Measurements from ENCODE around the gene STAT1. TPM values are rescaled to one million over a fixed set of nuclear protein-coding genes. Genes with fewer than 3 reads are reported as not detected.
A peak's percentile ranks its signal among the peaks of the same experiment; 100 is the strongest.

Gene STAT1
- 100 to 1,000 TPM in 1 of 4 donors, 10 to 100 TPM in 3; 46.5 to 108 (median 67.2) TPM for total RNA-seq

DNA sequence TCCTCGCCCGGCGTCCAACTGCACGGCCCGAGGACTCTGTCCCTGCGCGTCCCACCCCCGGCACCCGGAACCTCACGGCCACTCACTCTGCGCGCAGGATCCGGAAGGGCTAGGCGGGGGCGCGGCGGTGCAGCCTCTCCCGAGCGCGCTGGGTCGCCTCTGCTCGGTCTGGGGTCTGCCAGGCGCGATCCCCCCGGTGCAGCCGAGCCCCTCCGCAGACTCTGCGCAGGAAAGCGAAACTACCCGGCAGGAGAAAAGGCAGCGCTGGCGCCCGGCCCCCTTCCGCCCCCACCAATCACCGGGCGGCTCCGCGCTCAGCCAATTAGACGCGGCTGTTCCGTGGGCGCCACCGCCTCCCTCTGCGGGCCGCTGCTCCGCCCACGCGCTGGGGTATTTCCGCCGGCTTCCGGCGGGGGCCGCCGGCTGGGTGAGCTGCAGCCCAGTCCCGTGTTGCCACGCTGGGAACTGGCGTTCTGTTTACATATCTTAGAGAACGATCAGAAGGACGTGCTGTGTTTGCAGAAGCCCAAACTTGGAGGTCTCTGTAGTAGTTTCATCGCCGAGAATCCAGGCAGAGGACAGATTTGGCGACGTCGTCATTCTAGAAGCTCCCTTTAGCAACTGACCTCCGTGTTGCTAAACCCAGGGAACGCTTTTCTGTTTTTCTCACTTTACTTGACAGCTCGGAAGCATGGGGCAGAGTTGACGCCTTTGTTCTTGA lies at the start of gene STAT1:
STAT1 (minus strand) TSS at position 240 of the 721 bp plus-strand sequence. CDS start 4,168 bp downstream, outside the sequence.
- peak within 1 kb of the TSS; percentile 87 to 97 (median 94) for H3K27ac ChIP-seq
- peaks cover 0 to 4% (median 0%) of the 10 kb centered on the region in 3 donors for H3K36me3 ChIP-seq
- H3K4me1 ChIP-seq: peaks cover 0 to 25% (median 8%) of the 10 kb centered on the region in 4 donors
- peak within 1 kb of the TSS; percentile 80 to 91 (median 82) for H3K4me3 ChIP-seq
- peak; percentile 92 for TF ChIP-seq POLR2A (IDR thresholded peaks at IDR 0.05)
- TF ChIP-seq, protein P1, sequence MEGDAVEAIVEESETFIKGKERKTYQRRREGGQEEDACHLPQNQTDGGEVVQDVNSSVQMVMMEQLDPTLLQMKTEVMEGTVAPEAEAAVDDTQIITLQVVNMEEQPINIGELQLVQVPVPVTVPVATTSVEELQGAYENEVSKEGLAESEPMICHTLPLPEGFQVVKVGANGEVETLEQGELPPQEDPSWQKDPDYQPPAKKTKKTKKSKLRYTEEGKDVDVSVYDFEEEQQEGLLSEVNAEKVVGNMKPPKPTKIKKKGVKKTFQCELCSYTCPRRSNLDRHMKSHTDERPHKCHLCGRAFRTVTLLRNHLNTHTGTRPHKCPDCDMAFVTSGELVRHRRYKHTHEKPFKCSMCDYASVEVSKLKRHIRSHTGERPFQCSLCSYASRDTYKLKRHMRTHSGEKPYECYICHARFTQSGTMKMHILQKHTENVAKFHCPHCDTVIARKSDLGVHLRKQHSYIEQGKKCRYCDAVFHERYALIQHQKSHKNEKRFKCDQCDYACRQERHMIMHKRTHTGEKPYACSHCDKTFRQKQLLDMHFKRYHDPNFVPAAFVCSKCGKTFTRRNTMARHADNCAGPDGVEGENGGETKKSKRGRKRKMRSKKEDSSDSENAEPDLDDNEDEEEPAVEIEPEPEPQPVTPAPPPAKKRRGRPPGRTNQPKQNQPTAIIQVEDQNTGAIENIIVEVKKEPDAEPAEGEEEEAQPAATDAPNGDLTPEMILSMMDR (IDR thresholded peaks at IDR 0.05): peak in 3 of 6 experiments; percentile 16 to 45 (median 37)
- DNase-seq: peak; percentile 88 to 96 (median 96)
- H3K27me3 ChIP-seq: no peaks in the 10 kb centered on the region
- no peaks in the 10 kb centered on the region for H3K9me3 ChIP-seq

DNA sequence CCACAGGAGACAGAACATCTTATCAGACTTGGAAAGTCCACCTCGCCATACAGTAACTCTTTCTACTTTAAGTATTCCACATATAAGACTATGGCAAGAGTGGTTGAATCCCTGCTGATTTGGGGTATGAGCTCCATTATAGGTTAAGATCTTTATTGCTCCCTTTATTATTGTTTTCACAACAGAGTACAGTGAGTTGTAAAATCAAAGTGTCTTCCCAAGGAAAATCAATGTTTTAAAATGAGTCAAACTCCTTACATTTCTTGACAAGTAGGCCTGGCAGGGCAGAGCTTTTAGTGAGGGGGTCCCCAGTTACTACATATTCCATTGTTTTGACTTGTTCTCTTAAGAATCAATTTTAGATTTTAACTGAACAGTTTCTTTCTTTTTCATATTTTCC lies 49.6 kb upstream of the STAT1 start:
- H3K27me3 ChIP-seq: no peaks in the 10 kb centered on the region
- no peaks in the 10 kb centered on the region for H3K9me3 ChIP-seq
- H3K4me3 ChIP-seq: no peak overlapping the region
- H3K4me1 ChIP-seq: no peaks in the 10 kb centered on the region
- H3K36me3 ChIP-seq: no peaks in the 10 kb centered on the region
- DNase-seq: no peak
- no peak for TF ChIP-seq POLR2A (IDR thresholded peaks at IDR 0.05)
- TF ChIP-seq, protein P1 (IDR thresholded peaks at IDR 0.05): no peak
- no peak overlapping the region for H3K27ac ChIP-seq

DNA sequence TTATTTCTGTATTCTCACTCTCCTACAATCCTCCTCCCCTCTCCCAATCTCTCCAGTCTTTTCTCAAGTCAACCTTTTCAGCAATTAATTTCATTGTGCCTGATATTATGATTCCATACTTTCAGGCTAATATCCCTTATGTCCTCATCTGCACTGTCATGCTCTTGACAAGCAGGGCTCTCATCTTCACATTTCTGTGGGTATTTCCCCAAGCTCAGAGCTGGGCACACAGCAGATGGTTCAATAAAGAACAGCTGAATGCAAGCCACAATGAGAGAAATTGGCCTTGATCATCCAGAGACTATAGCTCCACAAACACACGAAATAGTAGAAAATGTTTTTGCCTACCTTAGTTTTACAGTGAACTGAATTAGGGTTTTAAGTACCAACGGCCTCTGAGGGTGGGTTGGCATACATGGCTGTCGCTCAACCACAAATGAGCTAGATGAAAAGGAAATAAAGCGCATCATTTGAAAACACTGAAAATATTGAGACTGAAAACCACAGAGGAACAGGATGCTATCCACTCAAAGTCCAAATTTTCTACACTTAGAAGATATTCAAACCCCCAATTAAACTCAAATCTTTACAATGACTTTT lies 47.5 kb upstream of the STAT1 start:
- H3K27ac ChIP-seq: peak overlapping the region in 1 of 4 donors; percentile 17
- H3K9me3 ChIP-seq: no peaks in the 10 kb centered on the region
- no peak for TF ChIP-seq POLR2A (IDR thresholded peaks at IDR 0.05)
- TF ChIP-seq, protein P1 (IDR thresholded peaks at IDR 0.05): no peak
- no peaks in the 10 kb centered on the region for H3K36me3 ChIP-seq
- no peak overlapping the region for H3K4me3 ChIP-seq
- DNase-seq: no peak
- H3K4me1 ChIP-seq: no peaks in the 10 kb centered on the region
- no peaks in the 10 kb centered on the region for H3K27me3 ChIP-seq

DNA sequence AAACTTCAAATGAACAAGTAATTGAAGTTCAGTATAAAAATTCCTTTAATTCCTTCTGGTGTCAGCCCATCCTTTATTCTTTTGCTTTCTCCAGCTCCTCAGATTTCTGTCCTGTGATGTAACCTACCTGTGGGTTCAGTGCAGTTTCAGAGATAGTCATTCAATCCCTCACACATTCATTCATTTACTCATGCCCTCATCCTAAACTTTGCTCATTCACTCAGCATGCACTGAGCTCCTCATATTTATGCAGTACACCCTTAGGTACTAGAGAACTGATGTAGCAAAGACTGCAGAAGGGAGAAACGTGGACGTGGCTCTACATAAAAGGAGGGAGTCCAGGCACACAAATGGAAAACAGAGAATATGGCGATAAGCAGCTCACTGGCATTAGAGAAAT lies 45.3 kb upstream of the STAT1 start:
- Histone ChIP-seq H3K27me3 (no peaks in the 10 kb centered on the region), H3K27ac (no peak overlapping the region), H3K36me3 (no peaks in the 10 kb centered on the region), H3K4me1 (no peaks in the 10 kb centered on the region), H3K4me3 (no peak overlapping the region), H3K9me3 (no peaks in the 10 kb centered on the region)
- DNase-seq: no peak
- TF ChIP-seq, protein P1 (IDR thresholded peaks at IDR 0.05): no peak
- no peak for TF ChIP-seq POLR2A (IDR thresholded peaks at IDR 0.05)

DNA sequence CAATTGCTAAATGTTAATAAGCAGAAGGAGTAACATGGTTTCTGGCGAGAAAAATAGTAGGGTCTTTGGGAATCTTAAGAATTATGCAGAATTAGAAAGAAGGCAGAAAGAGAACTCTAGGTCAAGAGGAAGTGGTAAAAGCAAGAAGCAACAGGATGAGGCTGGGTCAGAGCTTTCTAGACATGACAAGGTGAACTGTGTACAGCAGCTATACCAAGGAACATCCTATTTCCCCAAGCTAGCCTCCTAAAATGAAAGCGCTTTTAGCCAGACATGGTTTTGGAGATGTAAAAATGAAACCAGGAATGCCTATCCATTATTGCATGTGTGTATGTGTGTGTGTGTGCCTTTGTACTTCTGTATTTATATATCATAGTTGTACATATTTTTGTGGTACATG lies 42.3 kb upstream of the STAT1 start:
- no peak for DNase-seq
- no peak overlapping the region for H3K27ac ChIP-seq
- no peak overlapping the region for H3K4me3 ChIP-seq
- no peaks in the 10 kb centered on the region for H3K27me3 ChIP-seq
- TF ChIP-seq, protein P1 (IDR thresholded peaks at IDR 0.05): no peak
- TF ChIP-seq POLR2A (IDR thresholded peaks at IDR 0.05): no peak
- H3K36me3 ChIP-seq: no peaks in the 10 kb centered on the region
- no peaks in the 10 kb centered on the region for H3K9me3 ChIP-seq
- H3K4me1 ChIP-seq: peaks cover 0 to 8% (median 0%) of the 10 kb centered on the region in 4 donors
